Measurements from ENCODE around the gene ARRB1. TPM values are rescaled to one million over a fixed set of nuclear protein-coding genes. Genes with fewer than 3 reads are reported as not detected.
A peak's percentile ranks its signal among the peaks of the same experiment; 100 is the strongest.

Gene ARRB1
- total and polyA plus RNA-seq, 2 of the 13 experiments (the other 11 are each of a cell fraction or from before 2014, with no cell fraction given), result 22.5 to 35.7 TPM

GRCh38 chr11:75254326-75254725 lies 97.1 kb downstream of the ARRB1 start (continued):
- TF ChIP-seq ZNF275 (CRISPR knock-in tag; IDR thresholded peaks at IDR 0.05; ENCODE audit: borderline replicate concordance) (no peak), ZBTB26 (CRISPR knock-in tag; IDR thresholded peaks at IDR 0.05; ENCODE audit: borderline replicate concordance) (no peak), THAP11 (CRISPR knock-in tag; IDR thresholded peaks at IDR 0.05) (no peak)

GRCh38 chr11:75249704-75250103 lies 101.8 kb downstream of the ARRB1 start:
- H3K4me3 ChIP-seq (replicated peaks in 1 of 3; ENCODE audit: insufficient read depth in 1 of 3, low read depth in 2 of 3, low read length in 3 of 3), result no peak overlapping the region
- H3K79me2 ChIP-seq (ENCODE audit: insufficient read depth, low read length), result no peaks in the 10 kb centered on the region
- no peak for DNase-seq (ENCODE audit: low spot score)
- no peaks in the 10 kb centered on the region for H3K36me3 ChIP-seq (replicated peaks in 1 of 2; ENCODE audit: control insufficient read depth in 1 of 2, insufficient read depth in 2 of 2, low read length in 2 of 2)
- H4K20me1 ChIP-seq (ENCODE audit: insufficient read depth, low read length), result no peaks in the 10 kb centered on the region
- peaks cover 10% of the 10 kb centered on the region for H3K9me3 ChIP-seq (ENCODE audit: low read length)
- WGBS (ENCODE audit: low lambda C conversion rate), result 4% methylated on average over 3 of the region's 3 CpGs
- BruUV-seq (replicated peaks), result no TSS peak
- H2AFZ ChIP-seq (ENCODE audit: low read length), result no peak overlapping the region
- H3K27me3 ChIP-seq (ENCODE audit: control insufficient read depth in 1 of 2, insufficient read depth in 2 of 2, low read length in 2 of 2), result peaks cover 2 to 16% of the 10 kb centered on the region in 2 experiments; a peak in 4 of 5 replicates
- H3K9ac ChIP-seq (ENCODE audit: insufficient read depth, low read depth, low read length), result no peak overlapping the region
- intact Hi-C loops (cut with micrococcal nuclease; ENCODE audit: unreplicated experiment), result loop anchor here (2.0 kb wide), 1 partner anchor 45 kb away; no protein-coding TSS in a partner anchor
- in situ Hi-C loops (cut with HindIII; ENCODE audit: extremely low pct_ligation_motif_present, low pct_unique_long_range_greater_than_20kb), result loop anchor here (5.0 to 10.0 kb wide), 4 partner anchors 37 to 315 kb away; no protein-coding TSS in a partner anchor
- H3K4me1 ChIP-seq (ENCODE audit: insufficient read depth, low read length), result peaks cover 5% of the 10 kb centered on the region; the same call in 1 of the 2 replicates
- H3K27ac ChIP-seq (ENCODE audit: extremely low read length, insufficient read depth, low read length), result no peak overlapping the region
- peak; percentile 14; the same call in 1 of the 3 replicates for ATAC-seq
- no peak overlapping the region for H3K4me2 ChIP-seq (ENCODE audit: low read depth, low read length)
- ChIA-PET CTCF (ENCODE audit: low intra/inter-chr PET ratio, low total read pairs) (interaction anchor here (3.1 to 4.9 kb wide), 3 partner anchors 108 to 320 kb away, joined by 31 to 72 read pairs (median 62); no protein-coding TSS in a partner anchor), POLR2A (no interaction called here)
- FAIRE-seq, result no peak
- TF ChIP-seq ZXDC (CRISPR knock-in tag; IDR thresholded peaks at IDR 0.05), result no peak
- TF ChIP-seq RBM22 (optimal IDR thresholded peaks at IDR 0.05; ENCODE audit: low read length), result no peak
- TF ChIP-seq SYNCRIP (IDR thresholded peaks at IDR 0.05; ENCODE audit: insufficient read depth, low read depth, low read length), result no peak
- TF ChIP-seq TRIM24 (CRISPR knock-in tag; IDR thresholded peaks at IDR 0.05), result no peak
- no peak for TF ChIP-seq ZNF878 (CRISPR knock-in tag; IDR thresholded peaks at IDR 0.05)
- TF ChIP-seq NCOR1 (IDR thresholded peaks at IDR 0.05; ENCODE audit: borderline replicate concordance, low read length), result no peak
- TF ChIP-seq ZNF501 (CRISPR knock-in tag; IDR thresholded peaks at IDR 0.05), result no peak
- no peak for TF ChIP-seq PRDM10 (CRISPR knock-in tag; IDR thresholded peaks at IDR 0.05; ENCODE audit: low read depth)
- TF ChIP-seq MAFG (CRISPR knock-in tag; IDR thresholded peaks at IDR 0.05), result no peak
- TF ChIP-seq MED13 (CRISPR knock-in tag; IDR thresholded peaks at IDR 0.05), result no peak
- no peak for TF ChIP-seq ZBTB7A (CRISPR knock-in tag; IDR thresholded peaks at IDR 0.05)
- TF ChIP-seq ZNF205 (CRISPR knock-in tag; IDR thresholded peaks at IDR 0.05), result no peak
